Ureter (tissue), 1 donor: ENCODE data around the gene SPRYD3. TPM values are rescaled to one million over a fixed set of nuclear protein-coding genes. Genes with fewer than 3 reads are reported as not detected.

Experiments used
- DNase-seq: peaks from one replicate; pipeline ENCODE4 v3.0.0-alpha.2; 2020; ENCODE audit warnings: low spot score
- total RNA-seq: library from RNA; stranded (reverse); gene quantifications from one replicate; pipeline ENCODE4 v1.2.4, GENCODE V29; 2023
- donor health status: DM: yes; HTN: yes; CAD: no.

Gene SPRYD3
- total RNA-seq, 1 donor from 2014 or later, result 66.6 TPM

DNA sequence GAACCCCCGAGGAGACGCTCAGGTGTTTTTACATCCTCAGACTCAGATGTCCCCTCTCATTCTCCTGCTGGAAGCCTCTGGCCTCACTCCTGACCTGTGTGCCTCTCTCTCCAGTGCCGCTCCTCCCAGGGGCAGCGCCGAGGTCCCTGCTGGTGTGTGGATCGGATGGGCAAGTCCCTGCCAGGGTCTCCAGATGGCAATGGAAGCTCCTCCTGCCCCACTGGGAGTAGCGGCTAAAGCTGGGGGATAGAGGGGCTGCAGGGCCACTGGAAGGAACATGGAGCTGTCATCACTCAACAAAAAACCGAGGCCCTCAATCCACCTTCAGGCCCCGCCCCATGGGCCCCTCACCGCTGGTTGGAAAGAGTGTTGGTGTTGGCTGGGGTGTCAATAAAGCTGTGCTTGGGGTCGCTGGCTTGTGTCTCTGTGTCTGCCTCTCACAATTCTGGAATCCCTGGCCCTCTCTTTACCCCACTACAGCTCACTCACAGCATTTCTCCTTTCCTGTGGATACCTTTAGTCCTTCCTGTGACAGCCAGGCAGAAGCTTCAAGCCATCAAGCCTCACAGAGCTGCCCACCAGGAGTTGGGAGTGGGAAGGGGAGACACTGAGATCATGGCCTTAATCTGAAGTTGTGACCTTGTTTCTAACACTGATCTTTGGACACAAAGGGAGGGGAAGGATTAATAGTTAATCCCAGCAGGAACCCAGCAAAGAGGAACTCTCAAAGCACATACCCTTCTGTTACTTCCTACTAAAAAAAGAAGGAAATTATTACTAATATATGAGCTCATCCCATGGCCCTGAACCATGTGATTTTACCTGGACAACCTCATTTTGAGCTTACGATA, 23.0 kb upstream of the SPRYD3 start:
- DNase-seq, result no peak

DNA sequence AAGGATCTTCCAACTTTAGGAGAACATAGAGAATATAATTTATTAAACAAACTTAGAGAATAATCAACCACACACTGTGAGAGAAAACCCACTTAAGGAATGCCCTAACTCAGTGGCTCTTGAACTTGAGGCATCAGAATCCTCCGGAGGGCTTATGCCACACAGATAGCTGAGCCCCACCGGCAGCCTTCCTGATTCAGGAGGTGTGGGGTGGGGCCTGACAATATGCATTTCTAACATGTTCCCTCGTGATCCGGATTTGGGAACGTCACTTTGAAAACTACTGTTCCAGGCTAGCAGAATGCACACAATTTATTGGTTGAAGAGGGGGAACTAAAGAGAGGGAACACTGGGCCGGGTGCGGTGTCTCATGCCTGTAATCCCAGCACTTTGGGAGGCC, 22.1 kb upstream of the SPRYD3 start:
- DNase-seq, result no peak

DNA sequence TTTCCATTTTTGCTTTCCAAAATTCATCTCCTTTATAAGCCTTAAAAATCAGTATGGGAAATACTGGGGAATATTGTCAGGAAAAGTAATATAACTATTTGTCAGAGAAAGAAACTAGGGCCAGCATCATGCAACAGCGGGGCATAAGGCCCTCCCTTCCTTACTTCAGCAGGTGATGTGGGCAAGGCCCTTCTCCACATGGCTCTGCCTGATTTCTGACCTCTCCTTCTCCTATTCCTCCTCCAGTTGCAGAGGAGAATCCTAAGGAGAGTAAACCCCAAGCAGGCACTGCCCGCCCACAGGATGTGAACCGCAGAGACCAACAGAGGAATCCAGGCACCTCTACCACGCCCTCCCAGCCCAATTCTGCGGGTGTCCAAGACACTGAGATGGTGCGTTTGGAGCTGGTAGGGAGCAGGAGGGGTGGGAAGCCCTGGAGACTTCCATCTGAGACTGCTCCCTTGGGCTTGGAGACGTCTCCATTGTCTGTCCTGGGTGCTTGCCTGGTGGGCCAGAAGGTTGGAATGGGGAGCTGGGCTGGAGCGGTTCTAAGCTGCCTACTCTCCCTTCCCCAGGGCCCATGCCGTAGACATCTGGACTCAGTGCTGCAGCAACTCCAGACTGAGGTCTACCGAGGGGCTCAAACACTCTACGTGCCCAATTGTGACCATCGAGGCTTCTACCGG, 21.4 kb upstream of the SPRYD3 start:
- peak; percentile 41 for DNase-seq

DNA sequence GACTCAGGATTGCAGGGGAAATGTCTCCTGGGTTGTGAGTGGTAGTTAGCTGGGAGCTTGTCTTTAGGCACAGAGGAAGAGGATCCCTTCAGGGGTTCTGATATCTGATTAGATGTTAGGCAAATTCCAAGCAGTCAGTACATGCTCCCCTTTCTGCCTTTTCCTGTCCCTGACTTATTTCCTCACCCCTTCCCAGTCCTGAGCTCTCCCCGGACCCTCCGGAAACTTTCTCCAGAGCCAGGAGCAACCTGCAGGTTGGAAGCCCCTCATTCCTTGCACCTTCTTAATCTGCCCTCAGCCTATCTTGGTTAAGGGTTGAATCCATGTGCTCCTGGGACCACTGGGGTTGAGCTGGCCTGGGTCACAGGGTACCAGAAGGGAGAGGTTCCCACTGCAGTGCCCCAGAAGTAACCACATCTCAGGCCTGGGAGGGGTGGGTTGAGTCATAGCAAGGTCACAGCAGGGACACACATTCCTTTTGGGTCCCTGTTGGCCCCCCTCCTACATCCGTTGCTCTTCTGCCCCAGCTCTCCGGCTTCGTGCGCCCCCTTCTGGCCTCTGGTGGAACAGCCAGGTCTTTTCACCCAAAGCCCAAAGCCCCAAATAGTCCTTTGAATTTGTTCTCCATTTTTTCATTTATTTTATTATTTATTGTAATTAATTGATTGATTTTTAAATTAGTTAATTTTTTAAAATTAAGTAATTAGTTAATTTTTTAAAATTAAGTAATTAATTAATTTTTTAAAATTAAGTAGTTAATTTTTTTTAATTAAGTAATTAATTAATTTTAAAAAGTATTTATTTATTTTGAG, 20.1 kb upstream of the SPRYD3 start:
- peak; percentile 95 for DNase-seq

DNA sequence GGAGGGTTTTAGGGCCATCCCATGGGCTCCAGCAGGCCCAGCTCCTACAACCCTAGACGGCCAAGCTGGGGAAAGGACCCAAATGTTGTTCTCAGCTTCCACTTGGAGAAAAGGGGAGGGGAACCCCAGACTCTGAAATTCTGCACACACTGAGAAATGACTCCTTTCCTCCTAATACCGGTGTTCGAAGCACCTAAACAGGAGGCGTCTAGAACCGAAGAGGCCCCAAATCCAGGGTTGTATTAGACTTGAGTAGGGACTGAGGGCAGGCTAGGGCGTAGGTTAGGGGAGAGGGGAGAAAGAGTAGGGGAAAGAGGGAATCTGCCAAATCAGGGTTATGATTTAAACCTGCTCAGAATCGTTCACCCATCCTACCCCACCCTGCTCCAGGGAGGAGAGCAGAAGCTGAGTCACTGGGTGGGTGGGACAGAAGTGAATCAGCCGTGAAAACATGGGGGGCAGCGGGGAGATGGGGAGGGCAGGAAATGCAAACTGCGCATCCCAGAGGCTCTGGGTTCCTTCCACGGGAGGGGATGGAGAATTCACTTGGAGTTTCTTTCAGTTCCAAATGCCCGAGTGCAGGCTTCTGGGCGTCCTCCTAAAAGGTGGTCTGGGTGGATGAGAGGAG, 19.3 kb upstream of the SPRYD3 start:
- DNase-seq, result peak; percentile 73

DNA sequence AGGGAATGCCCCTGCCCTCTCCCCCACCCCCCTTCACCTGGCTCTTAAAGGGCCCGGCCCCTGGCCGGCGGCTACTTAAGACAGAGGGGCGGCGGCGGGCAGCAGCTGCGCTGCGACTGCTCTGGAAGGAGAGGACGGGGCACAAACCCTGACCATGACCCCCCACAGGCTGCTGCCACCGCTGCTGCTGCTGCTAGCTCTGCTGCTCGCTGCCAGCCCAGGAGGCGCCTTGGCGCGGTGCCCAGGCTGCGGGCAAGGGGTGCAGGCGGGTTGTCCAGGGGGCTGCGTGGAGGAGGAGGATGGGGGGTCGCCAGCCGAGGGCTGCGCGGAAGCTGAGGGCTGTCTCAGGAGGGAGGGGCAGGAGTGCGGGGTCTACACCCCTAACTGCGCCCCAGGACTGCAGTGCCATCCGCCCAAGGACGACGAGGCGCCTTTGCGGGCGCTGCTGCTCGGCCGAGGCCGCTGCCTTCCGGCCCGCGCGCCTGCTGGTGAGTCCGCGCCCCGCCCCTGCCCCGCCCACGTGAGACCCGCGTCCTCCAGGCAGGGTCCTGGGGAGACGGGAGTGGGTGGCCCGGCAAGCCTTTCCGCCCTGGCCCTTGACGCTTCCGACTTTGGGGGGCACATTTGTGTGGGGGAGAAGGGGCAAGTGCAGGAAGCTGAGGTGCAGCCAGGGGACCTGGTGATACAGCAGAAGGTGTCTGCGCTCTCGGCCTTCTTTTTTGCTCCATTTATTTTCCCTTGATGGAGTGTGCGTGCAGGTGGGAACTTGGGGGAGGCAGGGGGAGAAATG, 18.6 kb upstream of the SPRYD3 start, which contains the start of gene IGFBP6:
Gene IGFBP6 (plus strand): TSS at position 104 of the 790 bp plus-strand sequence. CDS start 51 bp downstream, at position 155.
- peak; percentile 73 for DNase-seq

DNA sequence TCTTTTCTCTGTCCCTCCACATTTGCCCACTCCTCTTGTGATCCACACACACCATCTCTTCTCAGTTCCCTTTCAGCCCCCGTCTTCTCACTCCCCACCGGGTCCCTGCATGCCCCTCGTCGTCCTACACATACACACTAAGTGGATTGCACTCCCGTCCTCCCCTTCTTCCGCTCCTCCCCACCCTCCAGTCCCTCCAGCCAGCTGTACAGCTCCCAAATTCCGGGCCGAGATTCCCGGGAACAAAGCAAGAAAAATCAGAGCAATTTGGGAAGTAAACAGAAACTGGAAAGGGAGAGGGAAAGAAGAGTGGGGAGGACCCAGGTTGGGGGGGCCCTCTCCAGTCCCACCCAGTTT, 18.0 kb upstream of the SPRYD3 start:
- peak; percentile 46 for DNase-seq

DNA sequence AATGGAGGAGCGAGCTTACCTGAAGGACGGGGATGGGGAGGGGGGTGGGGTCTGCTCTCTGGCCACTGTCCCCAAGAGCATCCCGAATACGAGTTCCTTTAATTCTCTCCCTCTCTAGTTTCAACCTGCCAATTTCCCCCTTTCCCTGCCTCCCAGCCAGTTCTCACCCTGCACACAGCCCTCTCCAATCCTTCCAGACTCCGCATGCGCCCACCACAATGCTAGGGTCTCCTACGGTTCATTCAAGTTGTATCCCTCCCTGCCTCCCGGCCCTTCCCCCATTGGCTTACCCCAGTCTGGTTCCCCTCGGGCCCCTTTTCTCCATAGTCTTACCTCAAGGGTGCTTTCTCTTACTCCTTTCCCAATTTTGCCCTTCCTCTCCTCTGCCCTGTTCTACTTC, 17.6 kb upstream of the SPRYD3 start:
- DNase-seq, result peak; percentile 52

DNA sequence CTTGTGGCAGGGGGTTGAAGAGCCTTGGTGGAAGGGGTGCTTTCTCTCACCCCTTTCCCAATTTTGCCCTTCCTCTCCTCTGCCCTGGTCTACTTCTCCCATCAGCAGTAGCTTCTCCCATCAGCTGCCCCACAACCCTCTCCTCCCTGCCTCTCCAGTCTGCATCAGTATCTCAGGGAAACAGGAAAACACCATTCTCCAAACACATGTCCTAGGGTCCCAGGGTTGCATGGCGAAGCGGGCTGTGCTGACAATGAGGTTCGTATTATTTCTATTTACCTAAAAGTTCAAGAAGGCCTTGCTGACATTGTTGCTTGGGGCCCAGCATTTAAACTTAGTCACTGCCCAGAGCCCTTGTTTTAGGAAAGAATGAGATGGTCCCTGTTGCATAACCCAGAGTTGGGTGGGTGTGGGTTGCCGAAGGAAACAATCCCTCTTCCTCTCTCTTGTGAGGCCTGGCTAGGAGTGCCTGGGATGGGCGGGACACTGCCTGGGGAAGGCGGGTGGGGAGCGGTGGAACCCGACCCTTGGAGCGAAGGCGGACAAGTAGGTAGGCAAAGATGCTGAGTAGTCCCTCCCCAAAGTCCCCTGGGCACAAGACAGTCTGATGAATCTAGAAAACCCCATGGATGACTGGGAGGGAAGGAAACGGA, 17.0 kb upstream of the SPRYD3 start:
- peak; percentile 75 for DNase-seq

DNA sequence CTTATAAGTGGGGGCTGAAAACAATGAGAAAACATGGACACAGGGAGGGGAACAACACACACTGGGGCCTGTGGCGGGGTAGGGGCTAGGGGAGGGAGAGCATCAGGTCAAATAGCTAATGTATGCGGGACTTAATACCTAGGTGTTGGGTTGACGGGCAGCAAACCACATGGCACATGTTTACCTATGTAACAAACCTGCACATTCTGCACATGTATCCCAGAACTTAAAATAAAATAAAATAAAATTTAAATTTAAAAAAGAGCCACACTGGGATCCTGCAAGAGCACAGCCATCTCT, 16.4 kb upstream of the SPRYD3 start:
- DNase-seq, result peak; percentile 32

DNA sequence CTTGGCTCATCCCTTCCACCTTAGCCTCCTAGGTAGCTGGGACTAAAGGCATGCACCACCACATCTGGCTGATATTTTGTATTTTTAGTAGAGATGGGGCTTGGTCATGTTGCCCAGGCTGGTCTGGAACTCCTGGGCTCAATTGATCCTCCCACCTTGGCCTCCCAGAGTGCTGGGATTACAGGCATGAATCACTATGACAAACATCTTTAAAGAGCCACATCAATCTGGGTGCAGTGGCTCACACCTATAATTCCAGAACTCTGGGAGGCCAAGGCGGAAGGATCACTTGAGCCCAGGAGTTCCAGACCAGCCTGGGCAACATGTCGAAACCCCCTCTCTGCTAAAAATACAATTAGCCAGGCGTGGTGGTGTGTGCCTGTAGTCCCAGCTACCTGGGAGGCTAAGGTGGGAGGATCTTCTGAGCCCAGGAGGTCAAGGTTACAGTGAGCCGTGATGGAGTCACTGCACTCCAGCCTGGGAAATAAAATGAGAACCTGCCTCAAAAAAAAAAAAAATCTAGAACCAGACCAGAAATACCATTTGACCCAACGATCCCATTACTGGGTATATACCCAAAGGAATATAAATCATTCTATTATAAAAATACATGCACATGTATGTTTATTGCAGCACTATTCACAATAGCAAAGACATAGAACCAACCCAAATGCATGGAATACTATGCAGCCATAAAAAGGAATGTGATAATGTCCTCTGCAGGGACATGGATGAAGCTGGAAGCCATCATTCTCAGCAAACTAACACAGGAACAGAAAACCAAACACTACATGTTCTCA, 15.8 kb upstream of the SPRYD3 start:
- DNase-seq, result peak; percentile 35

DNA sequence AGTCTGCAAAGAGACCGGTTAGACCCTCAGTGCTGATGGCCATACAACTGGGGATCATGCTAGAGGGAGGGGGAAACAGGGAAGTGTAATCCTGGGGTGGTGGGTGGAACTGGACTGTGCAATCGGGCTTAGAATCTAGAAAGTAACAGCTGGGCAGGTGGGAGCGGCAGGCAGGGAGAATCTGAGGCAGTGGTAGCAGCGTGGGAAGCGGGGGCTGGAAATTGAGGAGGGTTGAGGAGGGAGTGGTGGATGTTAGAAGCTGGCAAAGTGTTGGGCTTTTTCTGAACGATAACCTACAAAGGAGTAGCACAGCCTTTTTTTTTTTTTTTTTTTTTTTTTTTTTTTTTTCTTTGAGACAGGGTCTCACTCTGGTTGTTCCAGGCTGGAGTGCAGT, 15.2 kb upstream of the SPRYD3 start:
- DNase-seq, result peak; percentile 41

DNA sequence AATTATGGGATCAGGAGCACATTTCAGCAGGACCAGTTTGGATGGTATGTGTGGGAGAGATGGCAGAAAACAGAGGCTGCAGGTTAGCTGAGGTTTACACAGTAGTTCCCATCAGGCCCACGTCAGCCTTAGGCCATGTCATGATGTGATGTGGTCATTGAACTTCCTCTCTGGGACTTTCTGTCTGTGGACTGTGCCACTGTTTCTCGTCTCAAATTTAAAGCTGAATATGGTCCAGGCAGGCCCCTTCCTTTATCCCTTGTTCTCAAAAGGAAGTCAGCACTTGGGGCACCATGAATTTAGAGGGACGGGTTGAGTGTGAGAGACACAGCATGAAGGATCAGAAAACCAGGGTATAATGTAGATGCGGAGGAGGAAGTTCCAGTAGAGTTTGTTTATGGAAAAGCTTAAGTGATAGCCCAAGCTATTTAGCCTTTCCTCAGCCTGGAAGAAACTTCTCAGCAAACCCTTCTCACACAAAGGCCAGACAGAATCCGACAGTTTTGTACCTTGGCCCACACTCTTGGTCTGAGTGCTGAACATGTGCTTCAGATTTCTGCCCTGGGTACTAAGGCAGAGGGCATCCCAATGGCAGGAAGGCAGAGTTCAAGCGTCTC, 14.7 kb upstream of the SPRYD3 start:
- peak; percentile 37 for DNase-seq

DNA sequence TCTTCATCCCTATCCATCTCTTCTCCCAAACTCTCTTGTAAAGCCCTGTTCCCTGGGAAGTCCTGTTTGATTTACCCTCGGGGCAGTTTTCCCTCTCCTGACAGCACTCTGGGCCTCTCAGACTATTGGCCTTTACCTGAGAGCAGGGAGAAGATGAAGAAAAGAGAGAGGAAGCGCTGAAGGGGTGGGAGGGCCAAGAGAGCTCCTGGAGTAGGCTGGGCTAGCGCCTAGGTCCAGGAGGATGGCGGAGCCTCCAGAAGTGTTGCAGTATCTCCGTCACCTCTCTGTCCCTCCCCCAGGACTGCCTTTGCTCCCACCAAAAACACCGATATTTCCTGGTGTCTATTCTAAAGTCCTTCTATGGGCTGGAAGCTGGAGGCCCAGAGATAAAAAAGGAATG, 12.6 kb upstream of the SPRYD3 start:
- peak; percentile 18 for DNase-seq

DNA sequence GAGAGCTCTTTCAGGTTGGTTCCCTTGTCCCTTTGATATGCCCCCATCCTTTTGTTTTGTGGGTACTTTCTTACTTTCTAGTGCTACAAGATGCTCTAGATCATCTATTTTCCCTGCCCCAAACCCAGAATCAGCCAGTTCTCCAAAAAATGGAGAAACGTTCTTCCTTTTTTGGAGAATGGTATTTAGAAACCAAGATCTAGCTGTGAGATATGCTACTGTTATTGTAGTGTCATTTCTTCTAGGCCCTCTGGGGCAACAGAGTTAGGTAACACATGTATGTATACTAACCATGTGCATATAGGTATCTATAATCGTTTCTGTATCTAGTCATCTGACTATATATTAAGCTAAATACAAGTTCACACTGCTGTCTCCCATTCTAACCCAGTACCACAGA, 11.4 kb upstream of the SPRYD3 start:
- no peak for DNase-seq

DNA sequence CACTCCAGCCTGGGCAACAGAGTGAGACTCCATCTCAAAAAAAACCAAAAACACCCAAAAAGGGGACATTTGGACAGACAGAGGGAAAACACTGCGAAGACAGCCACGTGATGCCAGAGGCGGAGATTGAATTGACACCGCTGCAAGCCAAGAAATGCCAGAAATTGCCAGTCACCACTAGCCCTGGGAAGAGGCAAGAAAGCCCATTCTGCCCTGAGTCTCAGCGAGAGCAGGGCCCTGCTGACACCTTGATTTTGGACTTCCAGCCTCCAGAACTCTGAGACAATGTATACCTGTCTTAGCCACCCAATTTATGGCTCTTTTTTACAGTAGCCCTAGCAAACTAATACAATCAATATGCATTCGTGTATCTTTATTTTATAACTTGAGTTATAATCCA, 10.9 kb upstream of the SPRYD3 start:
- no peak for DNase-seq

DNA sequence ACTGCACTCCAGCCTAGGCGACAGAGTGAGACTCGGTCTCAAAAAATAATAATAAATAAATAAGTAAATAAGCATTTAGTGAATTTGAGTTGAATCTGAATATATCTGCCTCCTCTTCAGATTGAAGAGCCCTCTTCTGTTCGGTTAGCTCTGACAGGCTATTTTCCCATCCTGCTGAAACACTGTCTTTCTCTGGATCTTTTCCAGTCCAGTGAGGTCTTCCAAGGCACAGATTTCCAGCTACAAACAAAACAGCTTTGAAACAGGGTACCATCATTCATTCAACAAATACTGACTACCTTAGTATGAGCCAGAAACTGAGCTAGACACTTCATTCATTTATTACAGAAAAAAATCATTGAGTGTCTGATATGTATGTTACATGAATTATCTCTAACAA, 7.2 kb upstream of the SPRYD3 start:
- DNase-seq, result no peak

DNA sequence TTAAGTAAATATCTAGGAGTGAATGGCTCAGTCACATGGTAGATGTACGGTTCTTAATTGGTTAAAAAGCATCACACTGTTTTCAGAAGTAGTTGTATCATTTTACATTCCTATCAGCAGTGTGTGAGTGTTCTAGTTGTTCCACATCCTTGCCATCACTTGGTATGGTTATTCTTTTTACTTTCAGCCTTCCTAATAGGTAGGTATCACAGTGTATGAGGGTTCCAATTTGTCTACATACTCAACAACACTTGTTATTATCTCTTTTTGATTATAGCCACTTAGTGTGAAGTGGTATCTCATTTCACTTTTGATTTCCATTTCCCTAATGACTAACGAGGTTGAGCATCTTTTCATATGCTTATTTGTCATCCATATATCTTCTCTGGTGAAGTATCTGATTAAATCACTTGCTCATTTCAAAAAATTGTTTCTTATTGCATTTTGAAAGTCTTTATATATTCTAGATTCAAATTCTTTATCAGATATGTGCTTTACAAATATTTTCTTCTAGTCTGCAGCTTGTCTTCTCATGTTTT, 3.5 kb upstream of the SPRYD3 start:
- no peak for DNase-seq
